WERI-Rb-1 (cell line): ENCODE data around the gene GALNT18.

Source experiments
- DNase-seq: peaks from one replicate; pipeline ENCODE4 v3.0.0-alpha.2; 2020
- H3K27ac ChIP-seq: fragments of 250-450 bp; sonication (Bioruptor Pico); 2 replicates; pipeline ENCODE4 v1.5.1; 2020; ENCODE audit warnings: mild to moderate bottlenecking, moderate library complexity
- H3K27me3 ChIP-seq: fragments of 250-450 bp; sonication (Bioruptor Pico); 2 replicates; pipeline ENCODE4 v1.5.1; 2021; ENCODE audit warnings: mild to moderate bottlenecking, low read depth, moderate library complexity; ENCODE audit not compliant: insufficient read depth, severe bottlenecking
- H3K36me3 ChIP-seq: fragments of 250-450 bp; sonication (Bioruptor Pico); 2 replicates; pipeline ENCODE4 v1.5.1; 2020; ENCODE audit warnings: mild to moderate bottlenecking, moderate library complexity
- H3K4me3 ChIP-seq: 2 replicates; pipeline ENCODE4 v1.5.1; 2011; ENCODE audit warnings: low read depth, mild to moderate bottlenecking, control low read depth, low read length
- H3K9me3 ChIP-seq: fragments of 250-450 bp; sonication (Bioruptor Pico); 2 replicates; pipeline ENCODE4 v1.5.1; 2021; ENCODE audit warnings: mild to moderate bottlenecking, moderate library complexity; ENCODE audit not compliant: severe bottlenecking
- CTCF ChIP-seq: IDR thresholded peaks from 2 replicates; pipeline ENCODE4 v1.5.1; 2011; ENCODE audit warnings: low read depth, mild to moderate bottlenecking, control low read depth, inconsistent platforms, low read length

The GALNT18 gene

GRCh38 chr11:11499300-11499699 is 122.5 kb downstream of the GALNT18 start:
- no peaks in the 10 kb centered on the region for H3K36me3 ChIP-seq
- no peaks in the 10 kb centered on the region for H3K9me3 ChIP-seq
- no peak for TF ChIP-seq CTCF
- H3K27me3 ChIP-seq: no peaks in the 10 kb centered on the region
- no peak overlapping the region for H3K27ac ChIP-seq
- DNase-seq: no peak
- H3K4me3 ChIP-seq: no peak overlapping the region

- H3K9me3 ChIP-seq: no peaks in the 10 kb centered on the region
- DNase-seq: no peak
- no peak overlapping the region for H3K27ac ChIP-seq
- no peaks in the 10 kb centered on the region for H3K36me3 ChIP-seq
- no peak overlapping the region for H3K4me3 ChIP-seq
- TF ChIP-seq CTCF: no peak
- H3K27me3 ChIP-seq: no peaks in the 10 kb centered on the region
Measured at GRCh38 chr11:11498195-11498594, 123.6 kb downstream of the GALNT18 start.

- Histone ChIP-seq H3K36me3 (no peaks in the 10 kb centered on the region), H3K27me3 (no peaks in the 10 kb centered on the region), H3K4me3 (no peak overlapping the region), H3K9me3 (no peaks in the 10 kb centered on the region), H3K27ac (no peak overlapping the region)
- no peak for TF ChIP-seq CTCF
- no peak for DNase-seq
Measured at GRCh38 chr11:11496879-11497278, 124.9 kb downstream of the GALNT18 start.

- Histone ChIP-seq H3K27ac (no peak overlapping the region), H3K27me3 (no peaks in the 10 kb centered on the region), H3K4me3 (no peak overlapping the region), H3K9me3 (no peaks in the 10 kb centered on the region), H3K36me3 (no peaks in the 10 kb centered on the region)
- TF ChIP-seq CTCF: no peak
- no peak for DNase-seq
Measured at GRCh38 chr11:11494348-11494747, 127.5 kb downstream of the GALNT18 start.

- 0 out of 2 replicates have a peak, but pooled peaks have one; percentile 1 for TF ChIP-seq CTCF
- no peaks in the 10 kb centered on the region for H3K27me3 ChIP-seq
- H3K36me3 ChIP-seq: no peaks in the 10 kb centered on the region
- no peaks in the 10 kb centered on the region for H3K9me3 ChIP-seq
- no peak for DNase-seq
- no peak overlapping the region for H3K27ac ChIP-seq
- no peak overlapping the region for H3K4me3 ChIP-seq
Measured at GRCh38 chr11:11493698-11494097, 128.1 kb downstream of the GALNT18 start.

- no peak for DNase-seq
- Histone ChIP-seq H3K9me3 (no peaks in the 10 kb centered on the region), H3K27me3 (no peaks in the 10 kb centered on the region), H3K36me3 (no peaks in the 10 kb centered on the region), H3K4me3 (no peak overlapping the region), H3K27ac (no peak overlapping the region)
- no peak for TF ChIP-seq CTCF
Measured at GRCh38 chr11:11491589-11491988, 130.2 kb downstream of the GALNT18 start.
